Nephron (organoid): ENCODE results near the gene FMN2.
A peak's percentile ranks its signal among the peaks of the same experiment; 100 is the strongest.
"Not testable (repeated sequence)": the region's sequence is repeated elsewhere in the genome, so short reads cannot be mapped to it uniquely, and the experiment has no call there.

Experiments used
- H3K27ac Mint-ChIP-seq, 3 experiments: 2 replicates each; pipeline ENCODE4 v1.8.0; 2020; ENCODE audit warnings: mixed read lengths in 3 of 3, mild to moderate bottlenecking in 2 of 3, moderate library complexity in 1 of 3
- H3K27me3 Mint-ChIP-seq: 2 replicates; pipeline ENCODE4 v1.8.0; 2021; ENCODE audit warnings: low read depth, mild to moderate bottlenecking, moderate library complexity, mixed read lengths
- H3K36me3 Mint-ChIP-seq: 2 replicates; pipeline ENCODE4 v1.8.0; 2020; ENCODE audit warnings: low read depth, mixed read lengths
- H3K4me1 Mint-ChIP-seq: 2 replicates; pipeline ENCODE4 v1.8.0; 2020; ENCODE audit warnings: mixed read lengths
- H3K4me3 Mint-ChIP-seq, 3 experiments: 2 replicates each; pipeline ENCODE4 v1.8.0; 2020; ENCODE audit warnings: mild to moderate bottlenecking in 3 of 3, mixed read lengths in 3 of 3, moderate library complexity in 2 of 3
- H3K9me3 Mint-ChIP-seq: 2 replicates; pipeline ENCODE4 v1.8.0; 2020; ENCODE audit warnings: mixed read lengths
- CTCF ChIP-seq, 3 experiments: fragments of 200-600 bp; sonication (generic); IDR thresholded peaks; one replicate each; pipeline ENCODE4 v1.5.0; 2021; ENCODE audit warnings: antibody characterized with exemption in 3 of 3; ENCODE audit not compliant: unreplicated experiment in 3 of 3

FMN2 gene

GRCh38 chr1:240312872-240313271, 221.2 kb downstream of the FMN2 start:
- no peaks in the 10 kb centered on the region for H3K36me3 Mint-ChIP-seq
- no peaks in the 10 kb centered on the region for H3K27me3 Mint-ChIP-seq
- H3K4me1 Mint-ChIP-seq: peaks cover 36% of the 10 kb centered on the region
- H3K27ac Mint-ChIP-seq: no peak overlapping the region
- H3K9me3 Mint-ChIP-seq: peaks cover under 1% of the 10 kb centered on the region
- H3K4me3 Mint-ChIP-seq: no peak overlapping the region
- no peak for TF ChIP-seq CTCF (IDR thresholded peaks at IDR 0.05; ENCODE audit: unreplicated experiment in 3 of 3)

- H3K4me1 Mint-ChIP-seq: peaks cover 26% of the 10 kb centered on the region
- peak overlapping the region in 2 of 3 experiments; percentile 37 to 75 for H3K27ac Mint-ChIP-seq
- H3K36me3 Mint-ChIP-seq: no peaks in the 10 kb centered on the region
- peaks cover 2% of the 10 kb centered on the region for H3K9me3 Mint-ChIP-seq
- no peak overlapping the region for H3K4me3 Mint-ChIP-seq
- no peak for TF ChIP-seq CTCF (IDR thresholded peaks at IDR 0.05; ENCODE audit: unreplicated experiment in 3 of 3)
- no peaks in the 10 kb centered on the region for H3K27me3 Mint-ChIP-seq
These were observed 223.4 kb downstream of the FMN2 start for GRCh38 chr1:240314845-240315801.

GRCh38 chr1:240319998-240320397, 228.3 kb downstream of the FMN2 start:
- H3K4me1 Mint-ChIP-seq: peaks cover 5% of the 10 kb centered on the region

GRCh38 chr1:240320659-240321058, 229.0 kb downstream of the FMN2 start:
- H3K27me3 Mint-ChIP-seq: peaks cover 4% of the 10 kb centered on the region
- no peak overlapping the region for H3K27ac Mint-ChIP-seq
- H3K36me3 Mint-ChIP-seq: no peaks in the 10 kb centered on the region
- TF ChIP-seq CTCF (IDR thresholded peaks at IDR 0.05; ENCODE audit: unreplicated experiment in 3 of 3): no peak
- no peaks in the 10 kb centered on the region for H3K4me1 Mint-ChIP-seq
- H3K9me3 Mint-ChIP-seq: peaks cover 4% of the 10 kb centered on the region
- no peak overlapping the region for H3K4me3 Mint-ChIP-seq

More at GRCh38 chr1:240319998-240320397, 228.3 kb downstream of the FMN2 start:
- Mint-ChIP-seq H3K36me3 (no peaks in the 10 kb centered on the region), H3K9me3 (peaks cover 4% of the 10 kb centered on the region), H3K4me3 (no peak overlapping the region), H3K27ac (no peak overlapping the region), H3K27me3 (peaks cover 4% of the 10 kb centered on the region)
- TF ChIP-seq CTCF (IDR thresholded peaks at IDR 0.05; ENCODE audit: unreplicated experiment in 3 of 3): no peak

- no peak overlapping the region for H3K27ac Mint-ChIP-seq
- H3K4me3 Mint-ChIP-seq: no peak overlapping the region
- peaks cover 3% of the 10 kb centered on the region for H3K9me3 Mint-ChIP-seq
- H3K27me3 Mint-ChIP-seq: peaks cover 4% of the 10 kb centered on the region
- no peaks in the 10 kb centered on the region for H3K36me3 Mint-ChIP-seq
- TF ChIP-seq CTCF (IDR thresholded peaks at IDR 0.05; ENCODE audit: unreplicated experiment in 3 of 3): no peak
- H3K4me1 Mint-ChIP-seq: no peaks in the 10 kb centered on the region
These were observed 231.3 kb downstream of the FMN2 start for GRCh38 chr1:240322943-240323342.

- H3K9me3 Mint-ChIP-seq: not testable (repeated sequence)
These were observed 236.7 kb downstream of the FMN2 start for GRCh38 chr1:240328382-240328781.

More at GRCh38 chr1:240328382-240328781, 236.7 kb downstream of the FMN2 start:
- H3K27me3 Mint-ChIP-seq, H3K4me3 Mint-ChIP-seq, H3K4me1 Mint-ChIP-seq, H3K36me3 Mint-ChIP-seq, H3K27ac Mint-ChIP-seq: not testable (repeated sequence)
